SH-SY5Y (cell line): ENCODE measurements around the gene PLXDC2.

ENCODE experiments used
- GATA2 ChIP-seq: IDR thresholded peaks from 2 replicates; pipeline ENCODE4 v1.6.1; 2011; ENCODE audit warnings: mild to moderate bottlenecking, low read depth, low read length
- GATA3 ChIP-seq: IDR thresholded peaks from 2 replicates; pipeline ENCODE4 v1.6.1; 2011; ENCODE audit warnings: low read depth, mild to moderate bottlenecking, low read length, moderate library complexity

DNA sequence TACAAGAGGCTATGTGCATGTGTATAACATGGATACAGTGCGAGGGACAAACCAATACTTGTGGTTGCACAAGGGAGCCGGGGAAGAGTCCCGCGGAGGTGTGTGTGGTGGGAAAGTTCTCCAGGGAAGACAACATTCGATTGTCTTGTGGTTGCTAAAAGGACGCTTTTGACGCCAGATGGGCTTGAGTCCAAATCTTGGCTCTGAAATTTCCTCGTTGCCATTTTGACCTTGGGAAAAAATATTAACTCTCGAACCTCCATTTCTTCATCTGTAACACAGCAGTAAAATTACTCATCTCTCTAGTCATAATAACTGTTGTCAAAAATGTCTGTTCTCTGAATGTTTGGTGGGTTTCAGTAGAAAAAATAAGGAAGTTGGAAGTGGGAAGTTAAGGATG, 16.5 kb downstream of the PLXDC2 start:
- no peak for TF ChIP-seq GATA2
- TF ChIP-seq GATA3, result no peak
